ENCODE results near the gene PDGFRB. TPM values are rescaled to one million over a fixed set of nuclear protein-coding genes. Genes with fewer than 3 reads are reported as not detected.

The PDGFRB gene
- total and polyA plus RNA-seq, 2 of the 4 experiments (the other 2 are of a cell fraction) = 108 to 124 TPM

GRCh38 chr5:150147670-150148069 is 8.0 kb downstream of the PDGFRB start:
- H3K9me3 ChIP-seq (ENCODE audit: control insufficient read depth, insufficient read depth, low read length) = no peaks in the 10 kb centered on the region
- H3K4me3 ChIP-seq (ENCODE audit: insufficient read depth, low read depth, low read length) = no peak overlapping the region
- peak overlapping the region; percentile 29; the same call in 1 of the 2 replicates for H3K27ac ChIP-seq (ENCODE audit: insufficient read depth, low read length)
- H3K9ac ChIP-seq (ENCODE audit: low read depth, low read length) = no peak overlapping the region
- no peak overlapping the region for H2AK9ac ChIP-seq (replicated peaks; ENCODE audit: low read depth, low read length, poor library complexity)
- H3K4me2 ChIP-seq (ENCODE audit: low read depth, low read length) = no peak overlapping the region
- in situ Hi-C loops (cut with MboI; ENCODE audit: low sequenced_read_pairs) = no loop called here
- H3K4me1 ChIP-seq (ENCODE audit: control insufficient read depth, insufficient read depth, low read length) = peaks cover 53% of the 10 kb centered on the region
- peak overlapping the region; percentile 35; the same call in 1 of the 2 replicates for H4K5ac ChIP-seq (ENCODE audit: low read depth, low read length)
- intact Hi-C loops (cut with micrococcal nuclease) = no loop called here
- peak overlapping the region in 1 of 2 experiments; percentile 52; a peak in 3 of 4 replicates for H4K8ac ChIP-seq (ENCODE audit: low read depth in 2 of 2, low read length in 2 of 2)
- 65% methylated on average over 3 of the region's 7 CpGs; no CpG with 5 or more reads in 1 of the 2 experiments for WGBS, 2 experiments (ENCODE audit: extremely low coverage in 2 of 2, insufficient read length in 1 of 2)
- H4K20me1 ChIP-seq (ENCODE audit: insufficient read depth, low read length) = peaks cover 39% of the 10 kb centered on the region
- no peaks in the 10 kb centered on the region for H3K27me3 ChIP-seq (ENCODE audit: control insufficient read depth, insufficient read depth, low read length)
- H2BK5ac ChIP-seq (ENCODE audit: low read depth, low read length, poor library complexity, severe bottlenecking) = peak overlapping the region; percentile 42
- H3K79me1 ChIP-seq (ENCODE audit: low read depth in 1 of 2, low read length in 2 of 2) = peaks cover 3 to 79% of the 10 kb centered on the region in 2 experiments
- peak overlapping the region; percentile 54 for H3K4ac ChIP-seq (ENCODE audit: low read depth, low read length)
- BruUV-seq (replicated peaks) = no TSS peak
- POLR2A ChIA-PET (ENCODE audit: unreplicated experiment) = no interaction called here
- CTCF ChIA-PET = no interaction called here
- peaks cover 30% of the 10 kb centered on the region for H3K9me1 ChIP-seq (ENCODE audit: insufficient read depth, low read length)
- H3K36me3 ChIP-seq (ENCODE audit: control insufficient read depth, insufficient read depth, low read length) = peaks cover 48% of the 10 kb centered on the region
- peak overlapping the region; percentile 77 for H2AK5ac ChIP-seq (ENCODE audit: low read depth, low read length)
- H4K91ac ChIP-seq (ENCODE audit: insufficient read depth, low read depth, low read length) = no peak overlapping the region; the same call in 1 of the 2 replicates
- H2BK15ac ChIP-seq (ENCODE audit: low read depth, low read length) = no peak overlapping the region
- H3K14ac ChIP-seq (replicated peaks; ENCODE audit: low read depth, low read length) = peak overlapping the region; percentile 50
- peak overlapping the region; percentile 26; the same call in 1 of the 2 replicates for H2BK20ac ChIP-seq (ENCODE audit: low read depth, low read length)
- DNase-seq (no peak), ATAC-seq (ENCODE audit: low read depth) (no peak)
- no peak overlapping the region for H3K56ac ChIP-seq (ENCODE audit: extremely low read depth, insufficient read depth, low read length)
- no peak overlapping the region for H2AFZ ChIP-seq (replicated peaks; ENCODE audit: low read length, poor library complexity)
- dilution Hi-C loops (cut with HindIII; ENCODE audit: low sequenced_read_pairs, unreplicated experiment) = no loop called here
- no peak overlapping the region for H3K18ac ChIP-seq (ENCODE audit: low read depth, low read length)
- no peak for TF ChIP-seq MAZ (IDR thresholded peaks at IDR 0.05; ENCODE audit: borderline replicate concordance, low read depth, low read length)
- no peak for TF ChIP-seq NFE2L2 (IDR thresholded peaks at IDR 0.05; ENCODE audit: low read depth, low read length)
- TF ChIP-seq RFX5 (IDR thresholded peaks at IDR 0.05; ENCODE audit: low read depth, low read length) = no peak
- TF ChIP-seq, protein P1, sequence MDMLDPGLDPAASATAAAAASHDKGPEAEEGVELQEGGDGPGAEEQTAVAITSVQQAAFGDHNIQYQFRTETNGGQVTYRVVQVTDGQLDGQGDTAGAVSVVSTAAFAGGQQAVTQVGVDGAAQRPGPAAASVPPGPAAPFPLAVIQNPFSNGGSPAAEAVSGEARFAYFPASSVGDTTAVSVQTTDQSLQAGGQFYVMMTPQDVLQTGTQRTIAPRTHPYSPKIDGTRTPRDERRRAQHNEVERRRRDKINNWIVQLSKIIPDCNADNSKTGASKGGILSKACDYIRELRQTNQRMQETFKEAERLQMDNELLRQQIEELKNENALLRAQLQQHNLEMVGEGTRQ (IDR thresholded peaks at IDR 0.05; ENCODE audit: low read depth, low read length) = no peak
- TF ChIP-seq CHD1 (IDR thresholded peaks at IDR 0.05; ENCODE audit: low read depth, low read length) = no peak
- TF ChIP-seq RCOR1 (IDR thresholded peaks at IDR 0.05; ENCODE audit: insufficient replicate concordance, low read length) = no peak
- no peak for TF ChIP-seq SMC3 (IDR thresholded peaks at IDR 0.05; ENCODE audit: low read depth, low read length)
- no peak for TF ChIP-seq CEBPB (IDR thresholded peaks at IDR 0.05; ENCODE audit: low read depth, low read length)
- TF ChIP-seq, protein P2, sequence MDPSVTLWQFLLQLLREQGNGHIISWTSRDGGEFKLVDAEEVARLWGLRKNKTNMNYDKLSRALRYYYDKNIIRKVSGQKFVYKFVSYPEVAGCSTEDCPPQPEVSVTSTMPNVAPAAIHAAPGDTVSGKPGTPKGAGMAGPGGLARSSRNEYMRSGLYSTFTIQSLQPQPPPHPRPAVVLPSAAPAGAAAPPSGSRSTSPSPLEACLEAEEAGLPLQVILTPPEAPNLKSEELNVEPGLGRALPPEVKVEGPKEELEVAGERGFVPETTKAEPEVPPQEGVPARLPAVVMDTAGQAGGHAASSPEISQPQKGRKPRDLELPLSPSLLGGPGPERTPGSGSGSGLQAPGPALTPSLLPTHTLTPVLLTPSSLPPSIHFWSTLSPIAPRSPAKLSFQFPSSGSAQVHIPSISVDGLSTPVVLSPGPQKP (IDR thresholded peaks at IDR 0.05; ENCODE audit: borderline replicate concordance, low read depth, low read length) = no peak
- no peak for TF ChIP-seq BHLHE40 (IDR thresholded peaks at IDR 0.05; ENCODE audit: low read depth, low read length)
- H3K23ac ChIP-seq (ENCODE audit: low read depth, low read length) = peak overlapping the region; percentile 78
- H2BK120ac ChIP-seq (ENCODE audit: low read depth, low read length) = peak overlapping the region; percentile 62; the same call in 1 of the 2 replicates
